Right ventricle myocardium superior (tissue), 1 donor: Measurements from ENCODE around the gene SYMPK. TPM values are rescaled to one million over a fixed set of nuclear protein-coding genes. Genes with fewer than 3 reads are reported as not detected.
A peak's percentile ranks its signal among the peaks of the same experiment; 100 is the strongest.
"Not testable (repeated sequence)": the region's sequence is repeated elsewhere in the genome, so short reads cannot be mapped to it uniquely, and the experiment has no call there.

ENCODE experiments used
- ATAC-seq: fragments of 200-7000 bp; cut with Tn5 transposase; one replicate; pipeline ENCODE4 v1.9.1; 2020; ENCODE audit warnings: mild to moderate bottlenecking; ENCODE audit not compliant: poor library complexity
- DNase-seq: peaks from one replicate; pipeline ENCODE4 v3.0.0-alpha.2; 2020
- intact Hi-C: fragments of 100-400 bp; cut with DNase I; formaldehyde crosslinking; loops from one replicate; pipeline ENCODE4 v1.11.2; 2022
- total RNA-seq: library from RNA; stranded (reverse); fragmentation: NEBNext Ultra II Directional; extraction: Animal tissue kit (Norgen Biotek cat#: 25700); gene quantifications from one replicate; pipeline ENCODE4 v1.2.1, GENCODE V29; 2021
- donor health status: DM: no; HTN: yes; CAD: no; lungs with severe emphysema.

The SYMPK gene
- total RNA-seq, 1 donor from 2014 or later: 29.6 TPM

- ATAC-seq (no peak), DNase-seq (no peak)
- intact Hi-C loops: no loop called here
These were observed 10.3 kb upstream of the SYMPK start for GRCh38 chr19:45873219-45873772.

- intact Hi-C loops: no loop called here
- ATAC-seq: no peak
- DNase-seq: no peak
These were observed 9.4 kb upstream of the SYMPK start for GRCh38 chr19:45872095-45872919.

GRCh38 chr19:45870798-45871197, 7.9 kb upstream of the SYMPK start:
- no peak for DNase-seq

GRCh38 chr19:45867241-45867640, 4.3 kb upstream of the SYMPK start:
- not testable (repeated sequence) for ATAC-seq, DNase-seq

More at GRCh38 chr19:45870798-45871197, 7.9 kb upstream of the SYMPK start:
- intact Hi-C loops: no loop called here
- no peak for ATAC-seq

GRCh38 chr19:45866400-45867176, 3.6 kb upstream of the SYMPK start:
- intact Hi-C loops: no loop called here

More at GRCh38 chr19:45867241-45867640, 4.3 kb upstream of the SYMPK start:
- intact Hi-C loops: not testable (repeated sequence)

GRCh38 chr19:45865269-45865948, 2.5 kb upstream of the SYMPK start:
- ATAC-seq (no peak), DNase-seq (no peak)
- intact Hi-C loops: no loop called here

More at GRCh38 chr19:45866400-45867176, 3.6 kb upstream of the SYMPK start:
- DNase-seq (no peak), ATAC-seq (no peak)

GRCh38 chr19:45864629-45865082, 1.7 kb upstream of the SYMPK start:
- intact Hi-C loops: no loop called here

GRCh38 chr19:45863840-45864628, 1.1 kb upstream of the SYMPK start, which contains the start of gene FOXA3:
TSS of gene FOXA3 (plus strand) at chr19:45864326. CDS start at chr19:45864457, 131 bp downstream.
- peak; percentile 49 for DNase-seq
- intact Hi-C loops: no loop called here
- ATAC-seq: peak; percentile 48

More at GRCh38 chr19:45864629-45865082, 1.7 kb upstream of the SYMPK start:
- ATAC-seq (no peak), DNase-seq (no peak)

- DNase-seq (no peak), ATAC-seq (no peak)
- intact Hi-C loops: no loop called here
These were observed 440 bp upstream of the SYMPK start for GRCh38 chr19:45863335-45863839.

GRCh38 chr19:45862271-45862563, 730 bp downstream of the SYMPK start:
- intact Hi-C loops: no loop called here
- DNase-seq (no peak), ATAC-seq (no peak)

- DNase-seq (no peak), ATAC-seq (no peak)
- intact Hi-C loops: no loop called here
These were observed 2.3 kb downstream of the SYMPK start for GRCh38 chr19:45860359-45861259.

GRCh38 chr19:45854167-45854778, 8.7 kb downstream of the SYMPK start:
- DNase-seq (no peak), ATAC-seq (no peak)
- intact Hi-C loops: no loop called here

- intact Hi-C loops: no loop called here
- ATAC-seq: no peak
- no peak for DNase-seq
These were observed 10.0 kb downstream of the SYMPK start for GRCh38 chr19:45852983-45853382.

GRCh38 chr19:45852145-45852750, 10.7 kb downstream of the SYMPK start:
- DNase-seq: no peak
- intact Hi-C loops: no loop called here
- no peak for ATAC-seq

GRCh38 chr19:45848922-45849321, 14.0 kb downstream of the SYMPK start:
- DNase-seq (no peak), ATAC-seq (no peak)
- intact Hi-C loops: no loop called here

- intact Hi-C loops: no loop called here
- no peak for DNase-seq
- no peak for ATAC-seq
These were observed 15.3 kb downstream of the SYMPK start for GRCh38 chr19:45847663-45848062.
